GM21526 (cell line): ENCODE data around the gene ALDH1A3.

Experiments used
- ATAC-seq: cut with Tn5 transposase; IDR thresholded peaks from one replicate; pipeline ENCODE4 v1.9.1; 2021; ENCODE audit warnings: moderate library complexity; ENCODE audit not compliant: unreplicated experiment, low FRiP score

The ALDH1A3 gene

GRCh38 chr15:100923076-100923475 is 43.4 kb downstream of the ALDH1A3 start:
- no peak for ATAC-seq

DNA sequence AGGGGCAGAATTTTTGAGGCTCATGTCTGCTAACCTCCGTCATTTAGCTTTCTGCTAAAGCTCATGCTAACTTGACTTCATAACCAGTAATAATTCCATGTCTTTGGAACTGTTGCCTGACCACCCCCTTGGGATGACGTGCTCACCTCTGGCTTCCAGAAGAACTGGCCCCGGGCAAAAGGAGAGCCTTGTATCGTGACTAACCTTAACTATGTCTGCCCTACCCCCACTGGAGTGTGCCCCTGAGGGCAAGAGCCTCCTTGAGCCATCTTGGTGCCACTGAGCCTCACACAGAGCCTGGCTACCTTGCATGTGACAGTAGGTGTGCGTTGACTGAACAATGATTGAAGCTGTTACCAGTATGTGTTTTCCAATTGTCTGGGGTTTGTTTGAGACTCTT is 44.3 kb downstream of the ALDH1A3 start:
- ATAC-seq: no peak

DNA sequence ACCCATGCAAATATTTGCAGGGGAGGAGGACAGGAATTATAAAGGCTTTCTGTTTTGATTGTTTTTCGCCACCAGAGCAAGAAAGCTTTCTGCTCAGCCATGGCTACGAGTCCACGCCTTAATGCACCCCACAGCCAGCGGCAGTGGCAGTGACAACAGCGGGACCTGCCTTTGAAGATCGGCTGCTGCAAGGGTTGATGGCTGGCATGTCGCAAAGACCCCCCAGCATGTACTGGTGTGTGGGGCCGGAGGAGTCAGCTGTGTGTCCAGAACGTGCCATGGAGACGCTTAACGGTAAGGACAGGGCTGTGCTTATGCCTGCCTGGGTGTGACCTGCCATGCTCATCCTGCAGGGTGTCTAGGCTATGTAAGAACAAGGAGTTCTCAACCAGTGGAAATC is 44.8 kb downstream of the ALDH1A3 start:
- no peak for ATAC-seq

GRCh38 chr15:100925480-100925879 is 45.8 kb downstream of the ALDH1A3 start:
- no peak for ATAC-seq

GRCh38 chr15:100926258-100926657 is 46.6 kb downstream of the ALDH1A3 start:
- ATAC-seq: no peak

GRCh38 chr15:100926971-100927756 is 47.5 kb downstream of the ALDH1A3 start:
- peak; percentile 34 for ATAC-seq

DNA sequence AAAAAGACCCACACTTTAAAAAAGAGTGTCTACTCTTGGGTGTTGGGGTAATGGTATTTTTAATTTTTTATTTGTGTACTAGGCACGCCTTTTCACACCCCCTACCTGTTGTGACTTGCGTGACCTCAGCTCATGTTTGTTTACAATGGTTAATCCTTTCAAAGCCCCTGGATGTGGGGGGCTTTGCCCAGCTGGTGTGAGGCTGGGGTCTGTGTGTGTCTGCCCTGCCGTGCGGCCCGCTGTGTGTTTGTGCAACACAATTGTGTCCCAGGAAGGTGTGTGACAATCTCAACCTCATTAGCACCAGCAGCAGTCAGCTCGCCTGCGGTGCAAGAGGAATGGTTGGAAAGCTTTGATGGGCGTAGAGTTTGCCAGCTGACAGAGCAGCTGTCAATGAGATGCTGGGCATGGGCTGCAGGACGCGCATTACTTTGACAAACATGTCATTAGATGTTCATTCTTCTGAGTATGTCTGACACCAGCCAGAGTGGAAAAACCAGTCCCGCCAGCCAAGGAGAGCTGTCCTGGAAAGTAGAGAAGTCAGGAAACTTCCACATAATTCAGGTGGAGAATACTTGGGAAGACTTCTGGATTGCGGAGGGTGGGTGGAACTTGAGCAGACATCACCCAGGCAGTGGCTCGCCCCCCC is 49.1 kb downstream of the ALDH1A3 start:
- no peak for ATAC-seq

- peak; percentile 29 for ATAC-seq
These were observed 50.0 kb downstream of the ALDH1A3 start for GRCh38 chr15:100929641-100930042.

GRCh38 chr15:100930306-100930848 is 50.7 kb downstream of the ALDH1A3 start:
- no peak for ATAC-seq

GRCh38 chr15:100931143-100931890 is 51.7 kb downstream of the ALDH1A3 start:
- peak; percentile 47 for ATAC-seq

GRCh38 chr15:100932676-100933348 is 53.2 kb downstream of the ALDH1A3 start:
- no peak for ATAC-seq

GRCh38 chr15:100934166-100934565 is 54.5 kb downstream of the ALDH1A3 start:
- ATAC-seq: no peak

DNA sequence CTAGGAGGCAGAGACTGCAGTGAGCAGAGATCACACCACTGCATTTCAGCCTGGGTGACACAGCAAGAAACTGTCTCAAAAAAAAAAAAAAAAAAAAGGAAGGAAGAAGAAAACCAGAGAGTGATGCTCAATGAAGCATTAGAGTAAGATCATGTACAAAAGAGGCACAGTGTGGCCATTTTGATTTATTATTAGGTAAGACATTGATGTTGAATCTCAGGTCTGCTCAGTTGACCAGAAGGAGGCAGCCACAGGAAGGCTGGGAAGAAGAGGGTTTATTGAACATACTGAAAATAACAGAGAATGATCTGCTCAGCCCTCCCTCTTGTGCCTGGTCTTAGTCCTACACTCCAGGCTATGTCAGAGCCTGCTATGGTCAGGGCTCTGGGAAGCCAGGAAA is 55.1 kb downstream of the ALDH1A3 start:
- ATAC-seq: no peak

DNA sequence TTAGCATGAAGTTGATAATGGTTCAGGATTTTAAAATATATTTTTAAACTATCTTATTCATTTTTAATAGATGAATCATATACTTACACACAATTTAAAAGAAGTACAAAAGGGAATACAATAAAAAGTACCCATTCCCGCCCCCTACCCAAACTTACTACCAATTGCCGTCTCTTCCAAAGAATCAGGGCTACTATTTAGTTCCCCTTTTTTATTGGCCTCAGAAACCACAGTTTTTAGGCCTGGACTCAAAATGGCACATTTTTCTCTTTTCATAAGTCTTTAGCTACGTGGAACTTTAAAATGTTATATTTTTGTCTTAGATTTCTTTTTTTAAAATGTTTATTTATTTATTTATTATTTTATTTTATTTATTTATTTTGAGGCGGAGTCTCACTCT is 57.5 kb downstream of the ALDH1A3 start:
- ATAC-seq: no peak

DNA sequence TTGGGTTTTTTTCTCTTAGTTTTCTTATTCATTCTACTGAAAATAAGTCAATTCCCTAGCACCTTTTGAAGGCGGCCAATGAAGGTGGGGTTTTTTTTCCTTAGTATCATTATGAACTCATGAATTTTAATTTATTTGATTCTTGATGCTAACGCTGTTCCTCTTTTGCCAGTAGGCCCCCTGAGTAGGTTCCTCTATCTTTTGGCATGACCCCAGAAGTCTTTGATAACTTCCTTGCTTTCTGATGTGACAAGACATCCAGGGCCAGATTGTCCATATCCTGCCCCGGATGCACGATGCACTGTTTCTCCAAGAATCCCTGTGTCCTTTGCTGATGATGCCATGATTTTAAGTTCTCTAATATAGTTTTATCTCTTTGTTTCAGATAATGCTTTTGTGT is 60.2 kb downstream of the ALDH1A3 start:
- ATAC-seq: no peak

- peak; percentile 67 for ATAC-seq
These were observed 61.2 kb downstream of the ALDH1A3 start for GRCh38 chr15:100940767-100941379.

DNA sequence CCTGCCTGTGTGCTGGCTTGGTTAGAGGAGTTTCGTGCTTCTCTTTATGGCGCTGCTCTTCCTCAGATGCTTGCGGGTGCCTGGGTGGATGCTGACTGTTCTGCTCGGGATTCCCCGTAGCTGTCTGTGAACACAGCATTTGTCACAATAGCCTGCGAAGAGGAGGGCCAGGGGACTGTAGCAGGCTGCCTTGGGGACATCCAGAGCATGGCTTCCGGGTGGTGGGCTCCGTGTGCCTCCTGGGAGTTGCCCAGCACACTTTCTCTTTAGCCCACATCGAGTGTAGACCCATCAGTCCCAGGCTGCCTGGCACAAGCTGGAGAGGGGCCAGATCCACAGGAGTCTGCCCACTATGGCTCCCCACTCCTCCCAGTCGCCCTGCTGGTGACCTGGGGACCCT is 61.9 kb downstream of the ALDH1A3 start:
- ATAC-seq: peak; percentile 36

DNA sequence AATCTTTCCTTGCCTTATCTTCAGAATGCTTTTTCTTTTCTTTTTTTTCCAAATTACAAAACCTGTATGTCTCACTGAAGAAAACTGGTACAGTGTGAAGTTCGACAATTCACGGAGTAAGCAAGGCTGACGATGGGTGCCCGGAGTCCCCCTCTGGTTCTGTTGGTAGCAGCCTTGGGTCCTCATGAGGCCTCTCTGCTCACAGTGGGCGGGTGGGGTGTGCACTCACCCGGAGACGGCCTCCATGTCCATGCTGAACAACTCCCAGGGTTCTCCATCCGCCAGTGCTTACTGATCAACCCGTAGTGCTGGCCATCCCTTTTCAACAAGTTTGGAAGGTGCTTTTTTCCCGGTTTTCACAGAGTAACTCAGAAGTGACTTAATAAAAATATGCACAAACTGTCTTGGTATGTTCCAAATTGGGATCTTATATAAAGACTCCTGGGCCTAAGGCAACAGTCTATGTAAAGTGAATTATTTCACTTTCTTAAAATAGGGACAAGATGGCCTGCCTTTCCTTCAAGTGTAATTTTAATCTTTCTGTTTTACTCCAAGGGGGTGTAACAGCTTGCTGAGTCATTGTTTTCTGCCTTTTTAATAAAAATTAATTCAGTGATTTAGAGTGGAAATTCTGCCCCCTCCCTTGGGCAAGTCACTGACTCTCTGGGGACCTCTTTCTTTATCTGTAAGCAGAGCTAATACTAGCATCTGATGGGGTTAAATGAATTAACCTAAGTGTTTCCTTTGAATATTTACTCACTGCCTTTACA is 63.2 kb downstream of the ALDH1A3 start:
- no peak for ATAC-seq

DNA sequence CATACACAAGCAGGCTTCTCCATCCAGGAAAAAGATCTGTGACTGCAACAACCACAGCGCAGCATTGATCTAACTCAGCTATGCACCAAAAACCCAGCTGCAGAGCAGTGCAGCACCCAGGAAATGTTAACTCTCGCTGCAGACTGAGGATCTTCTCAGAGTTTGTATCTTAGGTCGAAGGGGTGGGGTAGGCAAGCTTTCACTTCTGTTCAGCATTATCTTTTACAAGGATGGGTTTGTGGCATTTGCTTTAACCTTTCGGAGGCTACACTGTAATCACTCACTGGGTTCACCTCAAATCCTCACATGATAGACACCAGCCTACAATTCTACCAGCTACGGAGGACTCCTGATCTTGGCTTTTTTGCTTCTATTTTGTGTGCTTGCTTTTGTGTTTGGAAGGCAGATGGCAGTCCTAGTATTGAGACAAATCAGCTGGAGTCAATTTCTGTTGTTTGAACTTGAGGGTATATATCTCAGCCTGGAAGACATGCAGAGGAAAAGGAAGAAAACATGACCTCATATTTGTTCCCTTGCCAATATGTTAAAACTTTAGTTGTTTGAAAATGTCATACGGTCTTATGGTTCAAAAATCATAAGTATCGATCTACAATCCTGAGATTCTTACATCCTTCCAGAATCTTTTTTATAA is 64.7 kb downstream of the ALDH1A3 start:
- peak; percentile 50 for ATAC-seq
